Stimulated activated CD8-positive, alpha-beta memory T cell treated with anti-CD3 and anti-CD28 coated beads, Interleukin-4, amount 100 ng/mL, for 1 hour (primary cell): ENCODE results near the gene CIB1.
A peak's percentile ranks its signal among the peaks of the same experiment; 100 is the strongest.

Experiments
- DNase-seq, 2 donors: peaks; one replicate each; pipeline ENCODE4 v3.0.0-alpha.2; 2020; ENCODE audit warnings: low read depth in 2 of 2, low spot score in 1 of 2

CIB1 gene

DNA sequence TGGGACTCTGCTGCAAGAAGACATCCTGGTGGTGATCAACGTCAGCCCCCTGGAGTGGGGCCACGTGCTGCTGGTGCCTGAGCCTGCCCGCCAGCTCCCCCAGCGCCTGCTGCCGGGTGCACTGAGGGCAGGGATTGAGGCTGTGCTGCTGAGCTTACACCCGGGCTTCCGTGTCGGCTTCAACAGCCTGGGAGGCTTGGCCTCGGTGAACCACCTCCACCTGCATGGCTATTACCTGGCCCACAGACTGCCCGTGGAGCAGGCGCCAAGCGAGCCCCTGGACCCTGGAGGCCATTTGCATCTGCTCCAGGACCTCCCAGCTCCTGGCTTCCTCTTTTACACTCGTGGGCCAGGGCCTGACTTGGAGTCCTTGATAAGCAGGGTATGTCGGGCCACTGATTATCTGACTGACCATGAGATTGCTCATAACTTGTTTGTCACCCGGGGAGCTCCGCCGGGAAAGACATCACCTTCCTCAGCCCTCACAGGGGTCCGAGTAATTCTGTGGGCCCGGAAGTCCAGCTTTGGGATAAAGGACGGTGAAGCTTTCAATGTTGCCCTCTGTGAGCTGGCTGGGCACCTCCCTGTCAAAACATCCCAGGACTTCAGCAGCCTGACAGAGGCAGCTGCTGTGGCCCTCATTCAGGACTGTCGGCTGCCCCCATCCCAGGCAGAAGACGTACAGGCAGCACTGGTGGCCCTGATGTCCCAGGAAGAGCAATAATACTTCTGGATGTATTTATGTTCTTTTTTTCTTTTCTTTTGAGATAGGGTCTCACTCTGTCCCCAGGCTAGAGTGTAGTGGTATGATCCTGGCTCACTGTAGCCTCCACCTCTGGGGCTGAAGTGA is 7.8 kb upstream of the CIB1 start:
- DNase-seq = no peak

DNA sequence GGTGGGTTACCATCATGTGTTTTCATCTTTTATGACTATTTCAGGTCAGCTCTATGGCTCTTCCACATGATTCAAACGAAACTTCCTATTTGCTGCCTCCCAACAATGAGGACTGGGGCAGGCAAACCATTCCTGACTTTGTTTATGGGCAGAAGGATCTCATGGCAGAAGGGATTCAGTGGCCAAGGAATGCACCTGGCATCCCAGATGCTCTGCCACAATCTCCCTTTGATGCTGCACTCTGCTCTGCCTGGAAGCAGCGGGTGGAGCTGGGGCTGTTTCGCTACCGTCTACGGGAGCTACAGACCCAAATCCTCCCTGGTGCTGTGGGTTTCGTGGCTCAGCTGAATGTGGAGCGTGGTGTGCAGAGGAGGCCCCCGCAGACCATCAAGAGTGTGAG is 7.1 kb upstream of the CIB1 start:
- DNase-seq = no peak

DNA sequence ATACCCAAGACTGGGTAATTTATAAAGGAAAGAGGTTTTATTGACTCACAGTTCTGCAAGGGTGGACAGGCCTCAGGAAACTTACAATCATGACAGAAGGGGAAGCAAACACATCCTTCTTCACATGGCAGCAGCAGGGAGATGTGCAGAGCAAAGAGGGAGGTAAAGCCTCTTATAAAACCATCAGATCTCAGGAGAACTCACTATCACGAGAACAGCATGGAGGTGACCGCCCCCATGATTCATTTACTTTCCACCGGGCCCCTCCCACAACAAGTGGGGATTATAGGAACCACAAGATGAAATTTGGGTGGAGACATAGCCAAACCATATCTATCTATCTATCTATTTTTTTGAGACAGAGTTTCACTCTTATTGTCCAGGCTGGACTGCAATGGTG is 5.6 kb upstream of the CIB1 start:
- no peak for DNase-seq

DNA sequence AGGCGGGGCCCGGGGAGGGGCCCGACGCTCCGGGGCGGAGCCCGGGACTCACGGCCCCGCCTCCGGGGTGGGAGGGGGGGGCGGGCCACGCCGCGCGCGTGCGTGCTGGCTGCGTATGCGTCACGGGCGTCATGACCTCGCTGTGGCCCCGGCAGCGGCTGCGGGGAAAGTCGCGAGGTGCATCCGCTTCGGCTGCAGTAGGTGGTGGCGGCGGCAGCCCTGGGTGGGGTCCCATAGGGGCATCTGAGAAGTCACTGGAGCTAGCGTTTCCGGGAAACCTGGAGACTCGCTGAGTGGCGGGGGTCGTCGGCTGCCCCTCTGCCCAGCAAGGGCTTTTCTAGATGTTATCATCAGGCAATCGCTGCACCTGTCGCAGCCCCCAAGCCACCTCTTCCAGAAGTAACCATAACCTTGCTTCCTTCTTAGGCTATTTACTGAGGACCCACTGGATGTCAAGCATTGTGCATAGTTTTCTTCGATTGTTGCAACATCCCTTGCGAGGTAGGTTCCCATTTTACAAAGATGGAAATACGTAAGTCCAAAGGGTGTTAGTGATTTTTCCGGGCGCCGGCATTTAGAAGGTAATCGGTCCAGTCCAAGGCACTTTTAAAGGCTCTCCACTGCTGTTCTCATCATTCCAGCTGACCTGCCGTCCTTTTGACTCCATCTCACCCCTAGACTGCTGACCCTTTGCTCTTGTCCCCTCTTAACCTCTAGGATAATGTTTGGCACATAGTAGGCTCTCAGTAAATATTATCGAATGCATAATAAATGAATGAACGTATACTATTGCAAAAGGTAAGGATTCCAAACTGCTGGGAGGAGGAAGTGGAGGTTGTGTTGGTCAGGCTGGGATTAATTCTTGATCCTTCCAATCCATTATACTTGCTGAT is 601 bp upstream of the CIB1 start, which contains the start of gene GDPGP1:
Gene GDPGP1, plus strand, starts transcription at position 114 of the 893 bp plus-strand sequence. CDS start 6,700 bp downstream, outside the sequence.
- peak; percentile 80 to 92 for DNase-seq

DNA sequence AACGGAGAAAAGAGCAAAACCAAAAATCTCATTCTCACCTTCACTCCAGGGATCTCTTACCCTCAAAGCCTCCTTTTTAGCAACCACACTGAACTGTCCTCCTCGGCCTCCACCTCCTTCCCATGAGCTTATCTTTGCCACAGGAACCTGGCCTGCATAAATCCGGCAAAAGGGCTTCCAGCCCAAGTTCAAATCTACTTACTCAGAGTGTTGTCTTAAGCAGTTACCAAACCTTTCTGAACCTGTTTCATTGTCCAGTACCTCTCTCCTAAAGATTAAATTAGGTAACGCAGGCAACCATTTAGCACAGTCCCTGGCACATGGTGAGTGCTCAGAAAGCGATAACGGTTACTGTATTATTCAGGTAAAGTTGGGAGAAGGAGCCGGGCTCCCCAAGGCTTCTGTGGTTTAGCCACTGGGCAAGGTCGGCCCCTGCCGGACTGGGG is 777 bp downstream of the CIB1 start:
- no peak for DNase-seq

DNA sequence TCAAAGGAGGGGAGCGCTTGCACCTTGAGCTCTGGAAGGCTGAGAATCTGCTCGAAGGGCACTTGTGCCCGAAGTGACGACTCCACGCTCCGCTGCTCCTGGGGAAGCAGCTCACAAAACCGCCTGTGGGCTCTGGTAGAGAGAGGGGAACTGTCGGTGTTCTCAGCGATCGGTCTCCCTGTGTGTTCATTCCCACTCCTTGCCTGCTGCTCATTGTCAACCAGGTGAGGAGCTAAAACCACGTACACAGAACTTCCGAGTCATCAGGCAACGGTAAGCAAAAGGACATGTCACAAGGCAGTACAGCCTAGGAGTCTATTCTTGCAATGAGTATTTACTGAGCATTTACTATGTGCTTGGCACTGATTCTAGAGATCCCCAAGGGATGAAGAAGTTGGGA is 1.5 kb downstream of the CIB1 start:
- no peak for DNase-seq

DNA sequence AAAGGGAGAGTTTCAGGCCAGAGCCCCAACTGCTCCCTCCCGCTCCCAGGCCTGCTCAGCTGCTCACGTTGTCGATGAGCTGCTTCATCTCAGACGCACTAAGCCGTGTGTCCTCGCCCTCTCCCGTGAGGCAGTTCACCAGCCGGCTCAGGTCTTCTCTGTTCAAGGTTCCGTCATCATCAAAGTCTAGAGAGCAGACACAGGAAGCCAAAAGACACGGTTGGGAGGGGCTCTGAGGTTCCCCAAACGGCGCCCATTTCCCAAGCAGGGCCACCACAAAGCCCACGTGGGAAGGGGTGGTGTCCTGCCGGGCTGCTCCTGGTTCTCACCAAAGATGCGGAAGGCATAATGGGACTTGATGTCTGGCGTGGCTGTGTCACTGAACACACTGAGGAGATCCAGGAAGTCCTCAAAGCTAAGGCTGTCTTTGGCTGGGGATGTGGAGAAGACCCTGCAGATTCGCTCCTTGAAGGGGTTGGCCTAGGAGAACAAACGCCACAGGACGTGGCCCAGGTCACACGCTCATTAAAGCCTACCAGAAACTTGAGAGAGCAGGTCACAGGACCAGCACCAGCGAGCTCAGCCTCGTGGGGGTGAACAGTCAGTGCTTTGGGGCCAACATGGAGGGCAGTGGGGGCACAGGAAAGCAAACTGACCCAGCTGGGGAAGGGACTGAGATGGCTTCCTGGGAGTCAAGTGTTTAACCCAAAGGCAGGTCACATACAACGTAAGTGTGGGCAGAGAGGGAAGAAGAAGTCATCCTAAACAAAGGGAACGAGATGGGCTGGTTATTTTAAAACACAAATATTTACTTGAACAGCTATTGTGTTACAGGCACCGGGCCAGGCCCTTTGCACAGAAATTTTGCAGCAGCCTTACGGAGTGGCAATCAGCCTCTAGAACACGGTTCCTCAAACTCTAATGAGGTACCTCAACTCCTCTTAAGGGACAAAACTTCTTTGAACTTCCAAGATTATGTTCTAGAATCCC is 2.4 kb downstream of the CIB1 start:
- peak; percentile 38 to 61 for DNase-seq

DNA sequence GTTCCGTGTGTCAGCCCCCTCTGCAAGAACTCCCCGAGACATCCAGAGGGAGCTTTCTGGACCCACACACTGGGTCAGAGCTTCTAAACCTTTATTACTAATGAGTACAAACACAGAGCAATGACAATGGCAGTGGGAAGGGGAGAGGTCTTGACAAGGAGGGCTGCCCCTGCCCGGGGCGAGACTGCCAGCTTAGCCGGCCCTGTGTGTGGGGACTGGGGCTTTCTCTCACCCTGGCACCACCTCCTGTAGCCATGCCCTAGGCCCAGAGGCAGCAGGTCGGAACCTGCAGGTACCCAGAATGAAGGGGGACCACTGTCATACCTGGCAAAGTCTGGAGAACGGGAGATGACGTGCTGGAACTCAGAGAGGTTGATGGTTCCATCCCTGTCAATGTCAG is 3.1 kb downstream of the CIB1 start:
- no peak for DNase-seq

DNA sequence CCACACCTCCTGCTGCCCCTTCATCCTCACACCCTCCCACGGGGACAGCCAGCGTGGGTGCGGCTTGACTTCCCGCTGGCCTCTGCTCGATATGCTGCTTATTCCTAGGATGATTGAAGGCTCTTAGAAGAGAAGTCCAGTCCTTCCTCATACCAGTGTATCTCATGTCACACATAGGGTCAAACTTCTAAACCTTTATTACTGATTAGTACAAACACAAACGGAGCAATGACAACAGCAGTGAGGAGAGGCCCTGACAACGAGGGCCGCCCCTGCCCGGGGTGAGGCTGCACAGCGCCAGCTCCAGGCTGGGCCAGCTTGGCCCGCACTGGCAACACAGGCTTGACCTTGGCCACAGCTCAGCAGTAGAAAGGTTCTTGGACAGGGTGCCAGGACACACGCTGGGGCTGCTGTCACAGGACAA is 3.7 kb downstream of the CIB1 start:
- no peak for DNase-seq

DNA sequence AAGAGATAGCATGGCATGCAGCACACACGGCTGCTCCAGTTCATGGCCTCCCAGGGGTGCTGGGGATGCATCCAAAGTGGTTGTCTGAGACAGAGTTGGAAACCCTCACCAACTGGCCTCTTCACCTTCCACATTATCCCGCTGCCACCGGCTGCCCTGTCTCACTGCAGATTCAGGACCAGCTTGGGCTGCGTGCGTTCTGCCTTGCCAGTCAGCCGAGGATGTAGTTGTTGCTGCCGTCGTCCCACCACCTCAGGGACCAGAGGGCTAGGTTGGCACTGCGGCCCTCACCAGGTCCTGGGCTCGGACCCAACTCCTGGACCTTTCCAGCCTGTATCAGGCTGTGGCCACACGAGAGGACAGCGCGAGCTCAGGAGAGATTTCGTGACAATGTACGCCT is 4.8 kb downstream of the CIB1 start:
- no peak for DNase-seq

DNA sequence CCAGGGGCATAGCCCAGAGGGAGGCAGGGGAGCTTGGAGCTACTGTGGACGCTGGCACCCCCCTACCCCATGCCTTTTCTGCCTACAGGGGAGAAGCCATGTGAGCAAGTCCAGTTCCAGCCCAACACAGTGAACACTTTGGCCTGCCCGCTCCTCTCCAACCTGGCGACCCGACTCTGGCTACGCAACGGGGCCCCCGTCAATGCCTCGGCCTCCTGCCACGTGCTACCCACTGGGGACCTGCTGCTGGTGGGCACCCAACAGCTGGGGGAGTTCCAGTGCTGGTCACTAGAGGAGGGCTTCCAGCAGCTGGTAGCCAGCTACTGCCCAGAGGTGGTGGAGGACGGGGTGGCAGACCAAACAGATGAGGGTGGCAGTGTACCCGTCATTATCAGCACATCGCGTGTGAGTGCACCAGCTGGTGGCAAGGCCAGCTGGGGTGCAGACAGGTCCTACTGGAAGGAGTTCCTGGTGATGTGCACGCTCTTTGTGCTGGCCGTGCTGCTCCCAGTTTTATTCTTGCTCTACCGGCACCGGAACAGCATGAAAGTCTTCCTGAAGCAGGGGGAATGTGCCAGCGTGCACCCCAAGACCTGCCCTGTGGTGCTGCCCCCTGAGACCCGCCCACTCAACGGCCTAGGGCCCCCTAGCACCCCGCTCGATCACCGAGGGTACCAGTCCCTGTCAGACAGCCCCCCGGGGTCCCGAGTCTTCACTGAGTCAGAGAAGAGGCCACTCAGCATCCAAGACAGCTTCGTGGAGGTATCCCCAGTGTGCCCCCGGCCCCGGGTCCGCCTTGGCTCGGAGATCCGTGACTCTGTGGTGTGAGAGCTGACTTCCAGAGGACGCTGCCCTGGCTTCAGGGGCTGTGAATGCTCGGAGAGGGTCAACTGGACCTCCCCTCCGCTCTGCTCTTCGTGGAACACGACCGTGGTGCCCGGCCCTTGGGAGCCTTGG is 5.6 kb downstream of the CIB1 start:
- DNase-seq = no peak

DNA sequence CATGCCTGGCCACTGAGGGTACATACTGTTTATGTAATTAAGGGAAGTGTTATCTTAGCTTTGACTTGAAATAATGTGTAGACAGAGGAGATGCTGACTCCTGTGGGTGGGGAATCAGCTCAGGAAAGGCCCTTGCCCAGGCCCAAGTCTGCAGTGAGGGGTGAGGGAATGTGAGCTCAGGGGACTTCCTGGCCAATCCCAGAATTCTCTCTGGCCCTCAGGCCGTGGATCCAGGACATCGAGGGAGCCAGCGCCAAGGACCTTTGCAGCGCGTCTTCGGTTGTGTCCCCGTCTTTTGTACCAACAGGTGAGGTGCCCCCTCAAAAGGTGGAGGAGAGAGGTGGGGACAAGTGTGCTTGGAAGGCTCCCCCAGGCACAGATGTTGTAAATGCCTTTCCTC is 6.4 kb downstream of the CIB1 start:
- DNase-seq = no peak

DNA sequence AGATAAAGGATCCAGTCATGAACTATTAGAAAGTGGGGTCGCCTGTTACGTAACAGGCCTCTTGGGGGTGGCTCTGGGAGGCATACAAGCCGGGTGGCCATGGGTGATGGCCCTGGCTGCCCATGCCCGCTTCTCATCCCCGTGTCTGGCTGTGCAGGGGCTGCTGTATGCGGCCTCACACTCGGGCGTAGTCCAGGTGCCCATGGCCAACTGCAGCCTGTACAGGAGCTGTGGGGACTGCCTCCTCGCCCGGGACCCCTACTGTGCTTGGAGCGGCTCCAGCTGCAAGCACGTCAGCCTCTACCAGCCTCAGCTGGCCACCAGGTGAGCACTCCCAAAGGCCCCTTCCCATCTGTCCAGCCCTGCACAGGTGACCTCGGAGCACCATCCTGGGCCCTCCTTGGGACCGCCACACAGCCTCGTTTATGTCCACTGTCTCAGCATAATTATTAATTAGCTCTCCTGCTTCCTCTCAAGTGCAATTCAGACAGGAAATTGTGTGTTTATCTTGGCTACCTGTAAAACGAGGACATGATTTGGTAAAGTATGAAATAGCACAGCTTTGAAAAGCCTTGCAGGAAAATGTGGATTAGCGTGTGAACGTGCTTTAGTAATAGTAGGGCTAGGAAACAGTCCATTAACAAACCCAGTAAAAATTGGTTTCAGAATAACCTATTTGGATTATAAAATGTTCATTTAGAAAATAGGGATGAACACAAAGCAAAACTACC is 8.1 kb downstream of the CIB1 start:
- DNase-seq = no peak

DNA sequence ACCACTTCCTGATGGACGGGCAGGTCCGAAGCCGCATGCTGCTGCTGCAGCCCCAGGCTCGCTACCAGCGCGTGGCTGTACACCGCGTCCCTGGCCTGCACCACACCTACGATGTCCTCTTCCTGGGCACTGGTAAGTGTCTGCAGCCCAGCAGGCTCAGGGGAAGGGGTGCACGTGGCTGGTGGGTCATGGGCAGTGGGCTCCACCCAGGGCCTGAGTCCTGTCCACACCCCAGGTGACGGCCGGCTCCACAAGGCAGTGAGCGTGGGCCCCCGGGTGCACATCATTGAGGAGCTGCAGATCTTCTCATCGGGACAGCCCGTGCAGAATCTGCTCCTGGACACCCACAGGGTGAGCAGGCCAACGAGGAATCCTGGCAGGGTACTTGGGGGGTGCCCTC is 8.7 kb downstream of the CIB1 start:
- no peak for DNase-seq

DNA sequence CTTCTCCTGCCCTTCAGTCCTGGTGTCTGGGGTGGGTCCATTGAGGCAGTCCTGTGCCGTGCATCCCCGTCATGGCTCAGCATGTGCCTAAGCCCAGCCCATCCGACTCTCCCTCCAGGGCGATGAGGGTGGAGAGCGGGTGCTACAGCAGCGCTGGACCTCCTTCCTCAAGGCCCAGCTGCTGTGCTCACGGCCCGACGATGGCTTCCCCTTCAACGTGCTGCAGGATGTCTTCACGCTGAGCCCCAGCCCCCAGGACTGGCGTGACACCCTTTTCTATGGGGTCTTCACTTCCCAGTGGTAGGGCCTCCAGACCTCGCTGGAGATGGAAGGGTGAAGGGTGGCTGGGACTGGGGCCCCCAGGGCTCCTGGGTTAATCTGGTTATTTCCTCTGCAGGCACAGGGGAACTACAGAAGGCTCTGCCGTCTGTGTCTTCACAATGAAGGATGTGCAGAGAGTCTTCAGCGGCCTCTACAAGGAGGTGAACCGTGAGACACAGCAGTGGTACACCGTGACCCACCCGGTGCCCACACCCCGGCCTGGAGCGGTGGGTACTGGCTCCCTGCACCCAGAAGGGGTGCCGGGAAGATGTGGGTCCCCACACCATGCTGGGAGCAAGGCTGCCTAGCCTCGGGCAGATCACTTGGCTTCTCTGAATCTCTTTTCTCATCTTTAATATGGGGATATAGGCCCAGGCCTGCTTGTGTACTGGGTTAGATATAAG is 10.1 kb downstream of the CIB1 start:
- no peak for DNase-seq

DNA sequence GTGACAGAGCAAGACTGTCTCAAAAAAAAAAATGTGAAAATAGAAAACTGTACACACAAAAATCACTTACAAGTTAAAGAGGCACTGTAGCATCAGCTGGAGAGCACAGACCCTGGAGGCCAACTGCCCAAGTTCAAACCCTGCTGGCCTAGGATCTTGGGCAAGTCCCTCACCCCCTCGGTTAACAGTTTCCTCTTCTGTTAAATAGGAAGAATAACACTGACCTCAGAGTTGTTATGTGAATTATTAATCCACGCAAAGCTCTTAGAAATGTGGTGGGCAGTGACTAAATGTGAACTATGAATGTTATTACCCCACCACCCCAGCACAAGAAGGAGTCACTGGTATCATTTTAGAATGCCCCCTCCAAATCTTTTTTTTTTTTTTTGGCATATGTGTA is 11.2 kb downstream of the CIB1 start:
- no peak for DNase-seq

DNA sequence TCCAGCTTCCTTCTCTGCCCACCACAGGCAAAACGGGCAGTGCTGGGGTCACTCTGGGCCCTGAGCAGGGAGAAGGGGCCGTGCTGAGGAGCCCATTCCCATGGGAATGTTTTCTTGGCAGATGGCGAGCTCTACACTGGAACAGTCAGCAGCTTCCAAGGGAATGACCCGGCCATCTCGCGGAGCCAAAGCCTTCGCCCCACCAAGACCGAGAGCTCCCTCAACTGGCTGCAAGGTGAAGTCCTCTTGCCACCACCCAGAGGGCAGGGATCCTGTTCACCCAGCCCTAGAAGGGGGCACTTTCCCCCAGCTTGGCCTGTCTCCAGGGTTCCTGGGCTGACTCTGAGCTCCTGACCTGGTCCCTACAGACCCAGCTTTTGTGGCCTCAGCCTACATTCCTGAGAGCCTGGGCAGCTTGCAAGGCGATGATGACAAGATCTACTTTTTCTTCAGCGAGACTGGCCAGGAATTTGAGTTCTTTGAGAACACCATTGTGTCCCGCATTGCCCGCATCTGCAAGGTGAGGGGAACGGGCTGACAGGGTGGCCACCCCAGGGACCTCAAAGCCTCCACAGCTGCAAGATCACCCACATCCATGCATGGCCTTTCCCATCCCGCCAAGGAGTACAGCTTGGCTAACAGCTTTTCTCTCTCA is 12.4 kb downstream of the CIB1 start:
- no peak for DNase-seq
